Activated CD8-positive, alpha-beta memory T cell treated with anti-CD3 and anti-CD28 coated beads for 48 hours (primary cell): ENCODE measurements around the gene MLXIPL.
"Not testable (repeated sequence)": the region's sequence is repeated elsewhere in the genome, so short reads cannot be mapped to it uniquely, and the experiment has no call there.

Experiments used
- DNase-seq, 3 experiments: peaks; one replicate each; pipeline ENCODE4 v3.0.0-alpha.2; 2020; ENCODE audit warnings: low read depth in 2 of 3, low spot score in 2 of 3

Gene MLXIPL, protein sequence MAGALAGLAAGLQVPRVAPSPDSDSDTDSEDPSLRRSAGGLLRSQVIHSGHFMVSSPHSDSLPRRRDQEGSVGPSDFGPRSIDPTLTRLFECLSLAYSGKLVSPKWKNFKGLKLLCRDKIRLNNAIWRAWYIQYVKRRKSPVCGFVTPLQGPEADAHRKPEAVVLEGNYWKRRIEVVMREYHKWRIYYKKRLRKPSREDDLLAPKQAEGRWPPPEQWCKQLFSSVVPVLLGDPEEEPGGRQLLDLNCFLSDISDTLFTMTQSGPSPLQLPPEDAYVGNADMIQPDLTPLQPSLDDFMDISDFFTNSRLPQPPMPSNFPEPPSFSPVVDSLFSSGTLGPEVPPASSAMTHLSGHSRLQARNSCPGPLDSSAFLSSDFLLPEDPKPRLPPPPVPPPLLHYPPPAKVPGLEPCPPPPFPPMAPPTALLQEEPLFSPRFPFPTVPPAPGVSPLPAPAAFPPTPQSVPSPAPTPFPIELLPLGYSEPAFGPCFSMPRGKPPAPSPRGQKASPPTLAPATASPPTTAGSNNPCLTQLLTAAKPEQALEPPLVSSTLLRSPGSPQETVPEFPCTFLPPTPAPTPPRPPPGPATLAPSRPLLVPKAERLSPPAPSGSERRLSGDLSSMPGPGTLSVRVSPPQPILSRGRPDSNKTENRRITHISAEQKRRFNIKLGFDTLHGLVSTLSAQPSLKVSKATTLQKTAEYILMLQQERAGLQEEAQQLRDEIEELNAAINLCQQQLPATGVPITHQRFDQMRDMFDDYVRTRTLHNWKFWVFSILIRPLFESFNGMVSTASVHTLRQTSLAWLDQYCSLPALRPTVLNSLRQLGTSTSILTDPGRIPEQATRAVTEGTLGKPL

DNA sequence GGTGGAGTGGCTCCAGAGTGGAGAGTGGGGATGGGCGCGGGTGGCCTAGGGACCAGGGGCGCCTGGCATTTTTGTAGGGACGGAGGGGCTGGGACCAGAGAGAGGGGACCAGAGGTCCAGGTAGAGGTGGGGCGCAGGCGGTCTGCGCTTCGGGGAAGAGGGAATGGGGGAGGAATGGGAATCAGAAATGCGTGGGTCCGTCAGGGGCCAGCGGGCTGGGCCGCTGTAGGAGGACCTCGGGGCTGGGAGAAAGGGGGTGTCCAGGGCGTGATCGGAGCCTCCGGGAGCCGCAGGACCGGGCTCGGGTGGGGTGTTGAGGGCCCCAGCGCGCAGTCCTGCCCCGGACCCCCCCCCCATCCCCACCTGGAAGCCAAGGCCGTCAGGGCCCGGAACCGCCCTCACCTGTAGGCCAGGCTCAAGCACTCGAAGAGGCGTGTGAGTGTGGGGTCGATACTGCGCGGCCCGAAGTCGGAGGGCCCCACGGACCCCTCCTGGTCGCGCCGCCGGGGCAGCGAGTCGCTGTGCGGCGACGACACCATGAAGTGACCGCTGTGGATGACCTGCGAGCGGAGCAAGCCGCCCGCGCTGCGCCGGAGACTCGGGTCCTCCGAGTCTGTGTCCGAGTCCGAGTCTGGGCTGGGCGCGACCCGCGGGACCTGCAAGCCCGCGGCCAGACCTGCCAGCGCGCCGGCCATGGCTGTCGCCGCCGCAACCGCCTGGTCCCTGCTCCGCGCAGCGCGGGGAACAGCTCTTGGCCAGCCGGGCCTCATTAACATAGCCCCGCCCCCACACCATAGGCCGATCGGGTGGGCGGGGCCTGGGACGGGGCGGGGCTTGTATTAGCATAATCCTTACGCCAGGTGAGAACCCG, at the start of gene MLXIPL:
Gene MLXIPL (minus strand): TSS at position 725 of the 871 bp plus-strand sequence. CDS start 30 bp downstream, at position 695.
- peak in 2 of 3 experiments; percentile 31 to 45 for DNase-seq

DNA sequence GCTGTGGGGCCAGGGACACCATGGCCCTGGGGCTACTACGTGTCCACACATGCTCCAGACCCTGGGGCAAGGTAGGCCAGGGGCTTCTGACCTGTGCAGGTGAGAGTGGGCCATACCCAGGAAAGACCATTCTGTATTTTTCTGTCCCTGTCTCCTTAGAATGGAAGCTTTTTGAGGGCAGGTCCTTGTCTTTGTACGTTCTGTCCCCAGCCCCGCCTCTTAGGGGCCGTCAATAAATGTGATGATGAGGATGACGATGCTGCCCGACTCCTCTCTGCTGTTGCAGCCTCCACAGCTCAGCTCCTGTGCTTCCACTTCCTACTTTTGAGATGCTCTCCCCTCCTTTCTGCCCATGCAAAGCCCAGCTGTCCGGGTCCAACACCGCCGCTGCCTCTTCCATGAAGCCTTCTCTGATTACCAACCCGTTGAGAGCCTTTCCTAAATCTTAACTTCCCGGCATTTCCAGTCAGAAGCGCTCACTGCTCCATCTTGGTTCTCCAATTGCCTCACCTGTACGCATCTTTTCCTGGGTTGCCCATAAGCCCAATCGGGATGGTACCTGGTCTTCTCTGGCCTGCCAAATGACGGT, 47.6 kb upstream of the MLXIPL start:
- DNase-seq: no peak

DNA sequence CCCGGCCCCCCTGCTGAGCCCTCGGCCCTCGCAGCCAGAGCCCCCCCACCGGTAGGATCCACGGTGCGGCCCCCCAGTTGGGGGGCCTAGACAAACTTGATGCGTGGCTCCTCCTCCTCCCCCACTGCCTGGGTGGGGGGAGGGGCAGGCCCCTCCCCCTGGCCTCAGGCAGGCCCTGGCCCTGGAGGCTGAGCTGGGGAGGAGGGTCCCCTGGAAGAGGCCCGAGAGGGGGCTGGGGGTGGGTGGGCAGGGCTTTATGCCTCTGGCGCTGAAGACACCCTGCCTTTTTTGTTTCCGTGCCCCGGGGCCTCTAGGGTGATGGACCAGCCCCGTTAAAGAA, 47.0 kb upstream of the MLXIPL start:
- DNase-seq: no peak

DNA sequence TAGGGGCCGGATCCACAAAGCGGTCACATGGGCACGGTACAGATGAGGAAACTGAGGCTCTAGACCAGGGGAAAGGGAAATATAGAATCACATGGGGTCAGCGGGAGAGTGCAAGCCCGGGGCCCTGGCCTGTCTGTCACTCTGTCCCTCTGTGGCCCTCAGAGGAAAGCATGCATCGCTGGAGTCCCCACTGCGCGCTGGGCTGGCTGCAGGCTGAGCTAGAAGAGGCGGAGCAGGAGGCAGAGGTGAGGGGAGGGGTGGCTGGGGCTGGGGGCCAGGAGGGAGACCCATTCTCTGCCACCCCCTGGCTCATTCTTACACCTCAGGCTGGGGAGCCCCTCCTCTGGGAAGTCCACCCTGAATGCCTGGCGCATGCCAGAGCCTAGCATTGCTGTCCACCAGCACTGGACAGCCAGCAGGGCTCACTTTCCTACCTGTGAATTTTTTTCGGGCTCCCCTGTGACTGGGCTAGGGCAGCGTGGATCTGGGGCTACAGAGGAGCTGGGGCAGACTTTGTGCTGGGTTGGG, 45.6 kb upstream of the MLXIPL start:
- DNase-seq: no peak

DNA sequence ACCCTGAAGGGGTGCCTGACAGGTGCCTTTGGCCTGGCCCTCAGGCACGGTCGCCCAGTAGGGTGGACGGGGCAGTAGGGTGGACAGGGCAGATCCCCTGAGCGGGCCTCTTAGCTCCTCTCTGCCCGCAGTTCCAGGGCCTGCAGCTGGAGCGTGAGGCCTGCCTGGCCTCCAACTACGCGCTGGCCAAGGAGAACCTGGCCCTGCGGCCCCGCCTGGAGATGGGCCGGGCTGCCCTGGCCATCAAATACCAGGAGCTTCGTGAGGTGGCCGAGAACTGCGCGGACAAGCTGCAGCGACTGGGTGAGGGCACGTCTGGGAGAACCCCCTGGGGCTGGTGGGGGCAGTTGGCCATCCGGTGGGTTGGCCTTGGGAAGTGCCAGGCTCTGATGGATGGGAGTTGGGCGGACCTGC, 45.0 kb upstream of the MLXIPL start:
- no peak for DNase-seq

DNA sequence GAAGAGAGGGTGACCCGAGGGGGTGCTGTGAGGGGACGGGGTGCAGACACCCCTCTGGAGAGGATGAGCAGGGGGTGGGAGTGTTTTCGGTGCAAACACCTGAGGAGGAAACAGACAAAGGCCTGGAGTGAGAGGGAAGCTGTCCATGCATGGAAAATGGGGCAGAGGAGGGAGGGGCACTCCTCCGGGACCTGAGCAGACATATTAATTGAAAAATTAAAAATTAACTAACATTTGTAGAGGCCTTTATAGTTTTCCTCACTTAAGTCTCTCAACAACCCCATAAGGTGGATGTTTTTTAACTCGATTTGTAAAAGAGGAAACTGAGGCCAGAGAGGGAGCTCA, 44.5 kb upstream of the MLXIPL start:
- no peak for DNase-seq

DNA sequence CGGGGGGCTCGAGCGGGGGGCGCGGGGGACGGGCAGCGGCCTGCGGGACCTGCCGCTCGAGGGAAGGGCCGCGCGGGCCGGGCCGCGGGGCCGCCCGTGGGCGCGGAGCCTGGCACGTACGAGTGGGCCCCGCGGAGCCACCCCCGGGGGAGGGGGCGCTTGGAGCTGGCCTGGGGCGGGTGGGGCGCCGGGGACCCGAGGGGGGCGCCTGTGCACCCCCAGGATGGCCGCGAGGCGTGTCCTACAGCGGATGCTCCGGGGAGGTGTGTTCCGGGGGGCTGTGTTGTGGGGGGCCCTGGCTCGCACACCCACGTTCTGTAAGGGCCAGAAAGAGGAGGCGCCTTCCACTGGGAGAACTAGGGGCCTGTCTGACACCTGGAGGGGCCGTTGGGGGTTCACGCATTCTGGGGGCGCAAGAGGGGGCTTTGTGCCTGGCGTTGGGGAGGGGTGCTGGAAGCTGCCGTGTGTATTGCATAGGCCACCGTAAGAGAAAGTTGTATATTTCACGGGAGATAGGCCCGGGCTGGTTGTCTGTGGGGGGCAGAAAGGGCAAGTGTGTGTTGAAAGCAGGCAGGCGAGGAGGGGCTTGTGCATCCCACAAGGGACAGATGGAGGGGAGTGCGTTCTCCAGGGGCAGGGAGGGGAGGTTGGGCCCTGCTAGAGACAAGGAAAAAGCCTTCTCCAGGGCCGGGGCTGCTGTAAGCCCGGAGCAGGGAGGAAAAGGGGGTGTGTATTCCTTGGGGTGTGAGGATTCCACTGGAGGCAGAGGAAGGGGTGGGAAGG, 44.0 kb upstream of the MLXIPL start:
- DNase-seq: no peak

DNA sequence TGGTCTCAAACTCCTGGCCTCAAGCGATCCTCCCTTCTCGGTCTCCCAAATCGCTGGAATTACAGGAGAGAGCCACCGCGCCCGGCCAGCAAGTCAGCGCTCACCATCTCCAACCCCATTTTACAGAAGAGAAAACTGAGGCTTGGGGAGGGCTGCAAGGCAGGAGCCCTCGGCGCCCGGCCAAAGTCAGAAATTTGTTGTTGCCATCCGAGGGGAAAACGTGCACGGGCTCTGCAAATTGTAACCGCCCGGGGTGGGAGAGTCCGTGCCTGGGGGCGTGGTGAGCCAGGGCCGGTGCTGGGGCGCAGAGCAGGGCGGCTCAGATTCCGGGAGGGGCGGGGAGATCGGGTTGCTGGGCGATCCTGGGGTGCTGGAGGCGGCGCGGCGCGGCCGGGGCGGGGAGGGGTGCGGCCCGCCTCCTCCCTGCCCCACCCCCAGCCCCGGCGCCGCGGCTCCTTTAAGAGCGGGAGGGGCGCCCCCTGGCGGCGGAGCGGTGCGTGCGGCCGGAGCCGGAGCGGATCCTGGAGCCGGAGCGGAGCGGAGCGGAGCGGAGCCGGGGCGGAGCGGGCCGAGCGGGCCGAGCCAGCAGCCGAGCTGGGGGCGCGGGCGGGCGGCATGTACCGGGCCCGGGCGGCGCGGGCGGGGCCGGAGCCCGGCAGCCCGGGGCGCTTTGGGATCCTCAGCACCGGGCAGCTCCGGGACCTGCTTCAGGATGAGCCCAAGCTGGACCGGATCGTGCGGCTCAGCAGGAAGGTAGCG, 43.2 kb upstream of the MLXIPL start, which contains the start of gene VPS37D:
Gene VPS37D (plus strand): TSS at position 488 of the 759 bp plus-strand sequence. CDS start 128 bp downstream, at position 616.
- DNase-seq: peak; percentile 86 to 98 (median 97)

DNA sequence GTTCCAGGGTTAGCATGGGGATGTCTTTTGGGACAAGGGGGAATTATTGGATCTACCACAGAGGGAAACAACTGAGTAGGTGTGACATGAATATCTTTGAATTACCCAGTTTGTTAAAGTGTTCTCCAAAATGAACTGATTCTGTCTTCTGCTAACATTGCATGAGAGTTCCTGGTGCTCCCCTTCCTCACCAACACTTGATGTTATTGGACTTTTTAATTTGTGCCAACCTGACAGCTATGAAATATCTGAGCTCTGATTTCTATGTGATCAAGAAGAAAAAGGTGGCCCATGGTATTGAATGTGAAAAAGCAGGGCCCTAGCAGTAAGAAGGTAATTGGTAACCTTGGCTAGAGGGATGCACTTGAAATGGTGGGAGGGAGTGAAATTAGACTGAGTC, 38.7 kb upstream of the MLXIPL start:
- no peak for DNase-seq

DNA sequence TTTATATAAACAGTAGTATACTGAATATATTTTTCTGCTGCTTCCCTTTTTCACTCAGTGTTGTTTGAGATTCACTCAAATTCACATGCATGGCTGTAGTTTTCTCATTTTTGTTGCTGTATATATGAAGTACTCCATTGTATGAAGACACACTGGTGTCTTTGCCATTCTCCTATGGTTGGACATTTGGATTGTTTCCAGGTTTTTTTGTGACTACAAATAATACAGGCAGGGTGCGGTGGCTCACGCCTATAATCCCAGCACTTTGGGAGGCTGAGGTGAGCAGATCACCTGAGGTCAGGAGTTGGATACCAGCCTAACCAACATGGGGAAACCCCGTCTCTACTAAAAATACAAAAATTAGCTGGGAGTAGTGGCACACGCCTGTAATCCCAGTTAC, 36.3 kb upstream of the MLXIPL start:
- DNase-seq: not testable (repeated sequence)

DNA sequence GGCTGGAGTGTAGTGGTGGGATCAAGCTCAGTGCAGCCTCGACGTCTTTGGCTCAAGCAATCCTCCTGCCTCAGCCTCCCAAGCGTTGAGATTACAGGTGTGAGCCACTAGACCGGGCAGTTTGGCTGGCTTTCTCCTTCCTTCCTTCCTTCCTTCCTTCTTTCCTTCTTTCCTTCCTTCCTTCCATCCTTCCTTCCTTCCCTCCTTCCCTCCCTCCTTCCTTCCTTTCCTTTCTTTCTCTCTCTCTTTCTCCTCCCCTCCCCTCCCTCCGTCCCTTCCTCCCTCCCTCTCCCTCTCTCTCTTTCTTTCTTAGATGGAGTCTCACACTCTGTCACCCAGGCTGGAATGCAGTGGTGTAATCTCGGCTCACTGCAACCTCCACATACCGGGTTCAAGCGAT, 35.7 kb upstream of the MLXIPL start:
- DNase-seq: no peak

DNA sequence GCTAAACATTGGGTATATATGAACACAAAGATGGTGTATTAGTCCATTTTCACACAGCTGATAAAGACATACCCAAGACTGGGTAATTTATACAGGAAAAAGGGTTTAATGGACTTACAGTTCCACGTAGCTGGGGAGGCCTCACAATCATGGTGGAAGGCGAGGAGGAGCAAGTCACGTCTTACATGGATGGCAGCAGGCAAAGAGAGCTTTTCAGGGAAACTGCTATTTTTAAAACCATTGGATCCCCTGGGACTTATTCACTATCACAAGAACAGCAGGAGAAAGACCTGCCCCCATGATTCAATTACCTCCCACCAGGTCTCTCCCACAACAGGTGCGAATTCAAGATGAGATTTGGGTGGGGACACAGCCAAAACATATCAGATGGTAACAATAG, 31.0 kb upstream of the MLXIPL start:
- not testable (repeated sequence) for DNase-seq

DNA sequence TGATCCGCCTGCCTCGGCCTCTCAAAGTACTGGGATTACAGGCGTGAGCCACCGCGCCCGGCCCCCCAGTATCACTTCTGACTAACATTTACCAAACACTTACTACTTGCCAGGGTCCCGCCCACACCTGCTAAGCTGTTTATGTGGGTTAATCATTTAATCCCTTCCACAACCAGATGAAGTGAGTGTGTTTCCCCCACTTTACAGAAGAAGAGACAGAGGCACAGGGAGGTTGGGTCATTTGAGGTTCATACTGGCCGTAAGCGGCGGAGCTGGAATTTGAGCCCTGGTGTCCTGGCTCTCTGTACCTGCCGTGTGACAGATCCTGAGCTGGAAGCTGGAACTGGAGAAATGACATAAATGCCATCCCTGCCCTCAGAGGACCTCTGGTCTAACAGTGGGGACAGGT, 28.2 kb upstream of the MLXIPL start:
- DNase-seq: no peak

DNA sequence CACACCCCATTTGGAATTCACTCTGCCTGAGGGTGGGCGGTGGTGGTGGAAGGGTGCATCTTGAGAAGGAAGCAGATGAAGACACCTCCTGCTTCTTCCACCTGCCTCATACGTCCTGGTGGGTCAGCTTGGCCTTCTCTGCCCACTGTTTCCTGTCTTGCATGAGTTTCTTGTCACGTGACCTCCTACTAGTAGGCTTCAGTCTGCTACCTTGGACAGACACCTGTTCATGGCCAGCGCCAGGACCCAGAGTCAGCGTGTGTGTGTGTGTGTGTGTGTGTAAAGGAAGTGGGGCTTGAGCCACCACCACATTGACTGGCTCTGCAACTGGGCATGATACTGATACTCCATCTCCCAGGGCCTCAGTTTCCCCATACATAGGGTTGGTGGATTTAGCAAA, 26.2 kb upstream of the MLXIPL start:
- DNase-seq: no peak

DNA sequence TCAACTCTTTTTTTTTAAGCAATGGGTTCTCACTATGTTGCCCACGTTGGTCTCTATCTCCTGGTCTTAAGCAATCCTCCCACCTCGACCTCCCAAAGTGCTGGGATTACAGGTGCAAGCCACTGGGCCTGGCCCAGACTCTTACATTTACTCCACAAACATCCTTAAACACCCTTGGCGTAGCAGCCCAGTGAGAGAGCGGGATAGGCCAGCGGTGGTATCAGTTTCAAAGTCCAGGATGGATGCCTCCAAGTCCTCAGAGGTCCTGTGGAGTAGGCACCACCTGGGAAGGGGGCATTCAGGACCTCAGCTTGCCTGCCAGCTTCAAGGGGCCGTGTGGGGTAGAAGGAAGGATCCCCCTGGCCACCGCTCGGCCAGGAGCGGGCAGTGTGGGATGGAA, 25.3 kb upstream of the MLXIPL start:
- no peak for DNase-seq

DNA sequence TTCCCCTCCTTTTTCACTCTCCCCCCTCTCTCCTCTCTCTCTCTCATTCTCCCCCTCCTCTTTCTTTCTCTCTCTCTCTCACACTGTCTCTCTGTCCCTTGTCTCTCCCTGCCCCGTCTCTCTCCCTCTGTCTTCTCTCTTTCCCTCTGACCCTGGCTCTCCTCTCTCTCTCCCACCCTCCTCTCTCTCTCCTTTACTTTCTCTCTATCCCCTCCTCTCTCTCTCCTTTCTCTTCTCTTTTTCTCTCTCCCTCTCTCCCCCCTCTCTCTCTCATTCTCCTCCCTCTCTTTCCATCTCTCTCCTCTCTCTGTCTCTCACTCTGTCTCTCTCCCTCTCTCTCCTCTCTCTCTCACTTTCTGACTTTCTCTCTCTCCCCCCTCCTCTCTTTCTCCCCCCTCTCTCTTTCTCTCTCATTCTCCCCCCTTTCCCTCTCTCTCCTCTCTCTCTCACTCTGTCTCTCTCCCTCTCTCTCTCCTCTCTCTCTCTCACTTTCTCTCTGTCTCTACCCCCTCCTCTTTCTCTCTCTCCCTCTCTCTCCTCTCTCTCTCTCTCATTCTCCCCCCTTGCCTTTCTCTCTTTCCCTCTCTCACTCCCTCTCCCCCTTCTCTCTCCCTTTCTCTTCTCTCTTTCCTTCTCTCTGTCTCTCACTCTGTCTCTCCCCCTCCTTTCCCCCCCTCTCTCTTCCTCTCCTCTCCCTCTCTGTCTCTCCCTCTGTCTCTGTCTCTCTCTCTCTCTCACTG, 24.4 kb upstream of the MLXIPL start:
- no peak for DNase-seq

DNA sequence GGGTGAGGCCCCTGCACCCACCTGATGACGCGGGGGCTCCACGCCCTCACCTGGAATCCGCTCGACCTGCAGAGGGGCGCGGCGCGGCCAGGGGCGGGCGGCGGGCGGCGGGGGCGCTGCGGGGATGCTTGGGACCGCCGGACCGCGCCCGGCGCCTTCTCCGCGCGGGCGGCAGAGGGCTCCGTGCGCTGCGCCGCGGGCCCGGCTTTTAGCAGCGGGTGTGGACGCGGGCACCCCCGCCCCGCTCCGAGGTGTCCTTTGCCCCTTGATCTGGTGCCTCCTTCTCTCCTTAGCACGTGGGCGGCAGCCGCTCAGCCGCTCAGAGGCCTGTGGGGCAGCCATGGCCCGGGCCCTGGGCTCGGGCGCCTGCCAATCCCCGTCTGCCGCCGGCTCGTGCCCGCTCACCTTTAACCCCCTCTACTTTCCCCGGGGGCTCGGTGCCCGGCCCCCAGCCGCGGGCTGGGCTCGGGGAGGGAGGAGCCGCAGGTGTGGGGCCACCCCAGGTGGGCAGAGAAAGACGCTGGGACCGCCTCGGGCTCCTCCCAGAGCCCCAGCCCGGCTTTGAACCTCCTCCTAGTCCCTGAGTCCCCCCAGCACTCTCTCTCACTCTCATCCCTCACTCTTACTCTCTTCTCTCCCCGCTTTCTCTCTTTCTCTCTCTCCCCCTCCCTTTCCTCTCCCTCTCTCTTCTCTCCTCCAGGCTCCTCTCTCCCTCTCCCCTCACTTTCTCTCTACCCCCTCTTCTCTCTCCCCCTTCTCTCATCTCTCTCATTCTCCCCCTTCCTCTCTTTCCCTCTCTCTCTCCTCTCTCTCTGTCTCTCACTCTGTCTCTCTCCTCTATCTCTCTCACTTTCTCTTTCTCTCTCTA, 23.6 kb upstream of the MLXIPL start:
- no peak for DNase-seq
